Stimulated activated memory B cell treated with anti-CD40 and anti-IgM and Interleukin-4, amounts not matched to agents 10 μg/mL and 1 μg/mL and 100 μg/mL, for 72 hours (primary cell): ENCODE results near the gene ADM2.

Experiments
- ATAC-seq: fragments of 150-1000 bp; cut with Tn5 transposase; 2 replicates; pipeline ENCODE4 v1.10.0; 2021
- H3K27ac Mint-ChIP-seq: one replicate; pipeline ENCODE4 v1.8.0; 2022; ENCODE audit warnings: mild to moderate bottlenecking, mixed read lengths
- H3K27me3 Mint-ChIP-seq: one replicate; pipeline ENCODE4 v1.8.0; 2022; ENCODE audit warnings: mixed read lengths
- H3K36me3 Mint-ChIP-seq: one replicate; pipeline ENCODE4 v1.8.0; 2022; ENCODE audit warnings: mixed read lengths
- H3K4me1 Mint-ChIP-seq: one replicate; pipeline ENCODE4 v1.8.0; 2022; ENCODE audit warnings: mixed read lengths
- H3K4me3 Mint-ChIP-seq: one replicate; pipeline ENCODE4 v1.8.0; 2022; ENCODE audit warnings: mild to moderate bottlenecking, moderate library complexity, mixed read lengths
- H3K9me3 Mint-ChIP-seq: one replicate; pipeline ENCODE4 v1.8.0; 2022; ENCODE audit warnings: mixed read lengths

ADM2 gene

GRCh38 chr22:50470491-50470890, 10.9 kb upstream of the ADM2 start:
- H3K9me3 Mint-ChIP-seq: no peaks in the 10 kb centered on the region
- peaks cover 32% of the 10 kb centered on the region for H3K36me3 Mint-ChIP-seq

GRCh38 chr22:50471197-50471847, 10.0 kb upstream of the ADM2 start:
- H3K27ac Mint-ChIP-seq: peak overlapping the region; percentile 97
- H3K36me3 Mint-ChIP-seq: peaks cover 24% of the 10 kb centered on the region
- no peaks in the 10 kb centered on the region for H3K27me3 Mint-ChIP-seq
- no peak for ATAC-seq
- H3K9me3 Mint-ChIP-seq: no peaks in the 10 kb centered on the region
- peak overlapping the region; percentile 64 for H3K4me3 Mint-ChIP-seq
- H3K4me1 Mint-ChIP-seq: peaks cover 86% of the 10 kb centered on the region

More at GRCh38 chr22:50470491-50470890, 10.9 kb upstream of the ADM2 start:
- Mint-ChIP-seq H3K27ac (peak overlapping the region; percentile 97), H3K27me3 (no peaks in the 10 kb centered on the region), H3K4me1 (peaks cover 80% of the 10 kb centered on the region), H3K4me3 (peak overlapping the region; percentile 64)
- ATAC-seq: peak; percentile 11

- peaks cover 17% of the 10 kb centered on the region for H3K36me3 Mint-ChIP-seq
- H3K4me3 Mint-ChIP-seq: peak overlapping the region; percentile 16
- ATAC-seq: no peak
- H3K9me3 Mint-ChIP-seq: no peaks in the 10 kb centered on the region
- peak overlapping the region; percentile 97 for H3K27ac Mint-ChIP-seq
- H3K4me1 Mint-ChIP-seq: peaks cover 79% of the 10 kb centered on the region
- no peaks in the 10 kb centered on the region for H3K27me3 Mint-ChIP-seq
Observed at GRCh38 chr22:50471962-50472361, 9.4 kb upstream of the ADM2 start.

GRCh38 chr22:50473088-50473487, 8.3 kb upstream of the ADM2 start:
- no peak for ATAC-seq
- no peaks in the 10 kb centered on the region for H3K27me3 Mint-ChIP-seq
- H3K36me3 Mint-ChIP-seq: peaks cover 12% of the 10 kb centered on the region
- peak overlapping the region; percentile 97 for H3K27ac Mint-ChIP-seq
- H3K4me3 Mint-ChIP-seq: peak overlapping the region; percentile 93
- H3K9me3 Mint-ChIP-seq: no peaks in the 10 kb centered on the region
- peaks cover 75% of the 10 kb centered on the region for H3K4me1 Mint-ChIP-seq

- Mint-ChIP-seq H3K4me3 (peak overlapping the region; percentile 93), H3K27me3 (no peaks in the 10 kb centered on the region), H3K4me1 (peaks cover 66% of the 10 kb centered on the region), H3K9me3 (no peaks in the 10 kb centered on the region), H3K36me3 (peaks cover 6% of the 10 kb centered on the region), H3K27ac (peak overlapping the region; percentile 97)
- ATAC-seq: no peak
Observed at GRCh38 chr22:50473855-50474671, 7.3 kb upstream of the ADM2 start.

- peaks cover 7% of the 10 kb centered on the region for H3K27me3 Mint-ChIP-seq
- peak within 1 kb of the TSS; percentile 93 for H3K4me3 Mint-ChIP-seq
- peaks cover 6% of the 10 kb centered on the region for H3K36me3 Mint-ChIP-seq
- peak within 1 kb of the TSS; percentile 97 for H3K27ac Mint-ChIP-seq
- H3K9me3 Mint-ChIP-seq: no peaks in the 10 kb centered on the region
- peaks cover 60% of the 10 kb centered on the region for H3K4me1 Mint-ChIP-seq
- peak; percentile 87 for ATAC-seq
Observed at GRCh38 chr22:50474710-50475651, 6.4 kb upstream of the ADM2 start, which contains the start of gene SBF1. Gene SBF1 (minus strand): TSS chr22:50475035. CDS start chr22:50474840, 195 bp downstream.

- Mint-ChIP-seq H3K4me3 (peak overlapping the region; percentile 80), H3K4me1 (peaks cover 58% of the 10 kb centered on the region), H3K36me3 (peaks cover 6% of the 10 kb centered on the region), H3K27ac (peak overlapping the region; percentile 77), H3K27me3 (peaks cover 13% of the 10 kb centered on the region), H3K9me3 (no peaks in the 10 kb centered on the region)
- no peak for ATAC-seq
Observed at GRCh38 chr22:50475652-50476002, 5.7 kb upstream of the ADM2 start.

GRCh38 chr22:50476868-50477267, 4.5 kb upstream of the ADM2 start:
- peaks cover 15% of the 10 kb centered on the region for H3K27me3 Mint-ChIP-seq
- ATAC-seq: no peak
- peaks cover 6% of the 10 kb centered on the region for H3K36me3 Mint-ChIP-seq
- H3K27ac Mint-ChIP-seq: peak overlapping the region; percentile 77
- H3K9me3 Mint-ChIP-seq: no peaks in the 10 kb centered on the region
- H3K4me1 Mint-ChIP-seq: peaks cover 46% of the 10 kb centered on the region
- no peak overlapping the region for H3K4me3 Mint-ChIP-seq

GRCh38 chr22:50477923-50478322, 3.4 kb upstream of the ADM2 start:
- no peaks in the 10 kb centered on the region for H3K9me3 Mint-ChIP-seq
- H3K4me3 Mint-ChIP-seq: no peak overlapping the region
- no peak for ATAC-seq
- no peak overlapping the region for H3K27ac Mint-ChIP-seq
- H3K4me1 Mint-ChIP-seq: peaks cover 36% of the 10 kb centered on the region
- H3K27me3 Mint-ChIP-seq: peaks cover 15% of the 10 kb centered on the region
- peaks cover 6% of the 10 kb centered on the region for H3K36me3 Mint-ChIP-seq

- Mint-ChIP-seq H3K4me3 (no peak overlapping the region), H3K27me3 (peaks cover 15% of the 10 kb centered on the region), H3K4me1 (peaks cover 35% of the 10 kb centered on the region), H3K9me3 (no peaks in the 10 kb centered on the region), H3K27ac (no peak overlapping the region), H3K36me3 (no peaks in the 10 kb centered on the region)
- no peak for ATAC-seq
Observed at GRCh38 chr22:50479721-50480120, 1.6 kb upstream of the ADM2 start.

GRCh38 chr22:50481045-50481439, 301 bp upstream of the ADM2 start:
- H3K36me3 Mint-ChIP-seq: no peaks in the 10 kb centered on the region
- H3K27ac Mint-ChIP-seq: no peak overlapping the region
- H3K27me3 Mint-ChIP-seq: peaks cover 15% of the 10 kb centered on the region
- peak overlapping the region; percentile 29 for H3K4me3 Mint-ChIP-seq
- H3K9me3 Mint-ChIP-seq: no peaks in the 10 kb centered on the region
- peak; percentile 9 for ATAC-seq
- H3K4me1 Mint-ChIP-seq: peaks cover 28% of the 10 kb centered on the region

GRCh38 chr22:50482107-50483074, 1.0 kb downstream of the ADM2 start:
- no peaks in the 10 kb centered on the region for H3K9me3 Mint-ChIP-seq
- peaks cover 38% of the 10 kb centered on the region for H3K4me1 Mint-ChIP-seq
- peaks cover 15% of the 10 kb centered on the region for H3K27me3 Mint-ChIP-seq
- no peak overlapping the region for H3K27ac Mint-ChIP-seq
- H3K4me3 Mint-ChIP-seq: peak overlapping the region; percentile 75
- ATAC-seq: no peak
- H3K36me3 Mint-ChIP-seq: no peaks in the 10 kb centered on the region

- Mint-ChIP-seq H3K27ac (no peak overlapping the region), H3K9me3 (no peaks in the 10 kb centered on the region), H3K4me3 (no peak overlapping the region), H3K27me3 (peaks cover 15% of the 10 kb centered on the region), H3K36me3 (no peaks in the 10 kb centered on the region), H3K4me1 (peaks cover 40% of the 10 kb centered on the region)
- no peak for ATAC-seq
Observed at GRCh38 chr22:50483106-50483505, 1.8 kb downstream of the ADM2 start.

GRCh38 chr22:50483556-50483955, 2.2 kb downstream of the ADM2 start:
- H3K27me3 Mint-ChIP-seq: peaks cover 15% of the 10 kb centered on the region

More at GRCh38 chr22:50483556-50483955, 2.2 kb downstream of the ADM2 start:
- Mint-ChIP-seq H3K4me3 (no peak overlapping the region), H3K9me3 (no peaks in the 10 kb centered on the region), H3K36me3 (no peaks in the 10 kb centered on the region), H3K27ac (no peak overlapping the region), H3K4me1 (peaks cover 40% of the 10 kb centered on the region)
- no peak for ATAC-seq
